Measurements from ENCODE around the gene CHRD.
"Not testable (repeated sequence)": the region's sequence is repeated elsewhere in the genome, so short reads cannot be mapped to it uniquely, and the experiment has no call there.

Gene CHRD

GRCh38 chr3:184338511-184338945, 41.3 kb upstream of the CHRD start:
- H3K27me3 ChIP-seq (ENCODE audit: control insufficient read depth, insufficient read depth, low read length), result no peaks in the 10 kb centered on the region
- peaks cover 4% of the 10 kb centered on the region for H3K4me1 ChIP-seq (ENCODE audit: control insufficient read depth, insufficient read depth, low read length)
- H3K4me3 ChIP-seq (ENCODE audit: low read depth, low read length), result peak overlapping the region; percentile 60
- H3K9ac ChIP-seq (ENCODE audit: low read depth, low read length), result no peak overlapping the region
- no peaks in the 10 kb centered on the region for H3K9me3 ChIP-seq (ENCODE audit: control insufficient read depth, insufficient read depth, low read length)
- peaks cover 19% of the 10 kb centered on the region for H3K36me3 ChIP-seq (ENCODE audit: control insufficient read depth, insufficient read depth, low read length)

GRCh38 chr3:184339001-184339400, 40.9 kb upstream of the CHRD start:
- Histone ChIP-seq H3K9ac (ENCODE audit: low read depth, low read length) (no peak overlapping the region), H3K9me3 (ENCODE audit: control insufficient read depth, insufficient read depth, low read length) (no peaks in the 10 kb centered on the region), H3K27me3 (ENCODE audit: control insufficient read depth, insufficient read depth, low read length) (no peaks in the 10 kb centered on the region), H3K4me3 (ENCODE audit: low read depth, low read length) (peak overlapping the region; percentile 60), H3K4me1 (ENCODE audit: control insufficient read depth, insufficient read depth, low read length) (peaks cover 4% of the 10 kb centered on the region), H3K36me3 (ENCODE audit: control insufficient read depth, insufficient read depth, low read length) (peaks cover 15% of the 10 kb centered on the region)

GRCh38 chr3:184339451-184340135, 40.3 kb upstream of the CHRD start:
- not testable (repeated sequence) for H3K9me3 ChIP-seq (ENCODE audit: control insufficient read depth, insufficient read depth, low read length); H3K4me1 ChIP-seq (ENCODE audit: control insufficient read depth, insufficient read depth, low read length); H3K27me3 ChIP-seq (ENCODE audit: control insufficient read depth, insufficient read depth, low read length); H3K9ac ChIP-seq (ENCODE audit: low read depth, low read length); H3K4me3 ChIP-seq (ENCODE audit: low read depth, low read length)
- peaks cover 12% of the 10 kb centered on the region for H3K36me3 ChIP-seq (ENCODE audit: control insufficient read depth, insufficient read depth, low read length)

- peaks cover 12% of the 10 kb centered on the region for H3K36me3 ChIP-seq (ENCODE audit: control insufficient read depth, insufficient read depth, low read length)
- H3K27me3 ChIP-seq (ENCODE audit: control insufficient read depth, insufficient read depth, low read length), result no peaks in the 10 kb centered on the region
- H3K4me1 ChIP-seq (ENCODE audit: control insufficient read depth, insufficient read depth, low read length), result peaks cover 4% of the 10 kb centered on the region
- no peaks in the 10 kb centered on the region for H3K9me3 ChIP-seq (ENCODE audit: control insufficient read depth, insufficient read depth, low read length)
- no peak overlapping the region for H3K4me3 ChIP-seq (ENCODE audit: low read depth, low read length)
- H3K9ac ChIP-seq (ENCODE audit: low read depth, low read length), result no peak overlapping the region
These were observed 37.9 kb upstream of the CHRD start for GRCh38 chr3:184341925-184342324.

- Histone ChIP-seq H3K4me1 (ENCODE audit: control insufficient read depth, insufficient read depth, low read length) (peaks cover 2% of the 10 kb centered on the region), H3K9ac (ENCODE audit: low read depth, low read length) (no peak overlapping the region), H3K36me3 (ENCODE audit: control insufficient read depth, insufficient read depth, low read length) (peaks cover 12% of the 10 kb centered on the region), H3K4me3 (ENCODE audit: low read depth, low read length) (no peak overlapping the region), H3K9me3 (ENCODE audit: control insufficient read depth, insufficient read depth, low read length) (no peaks in the 10 kb centered on the region), H3K27me3 (ENCODE audit: control insufficient read depth, insufficient read depth, low read length) (no peaks in the 10 kb centered on the region)
These were observed 36.5 kb upstream of the CHRD start for GRCh38 chr3:184343200-184343876.

GRCh38 chr3:184344579-184345316, 35.1 kb upstream of the CHRD start:
- H3K27me3 ChIP-seq (ENCODE audit: control insufficient read depth, insufficient read depth, low read length), result no peaks in the 10 kb centered on the region

GRCh38 chr3:184345317-184346144, 34.3 kb upstream of the CHRD start:
- peaks cover 12% of the 10 kb centered on the region for H3K36me3 ChIP-seq (ENCODE audit: control insufficient read depth, insufficient read depth, low read length)
- H3K9ac ChIP-seq (ENCODE audit: low read depth, low read length), result no peak overlapping the region

More at GRCh38 chr3:184344579-184345316, 35.1 kb upstream of the CHRD start:
- H3K4me1 ChIP-seq (ENCODE audit: control insufficient read depth, insufficient read depth, low read length), result peaks cover 2% of the 10 kb centered on the region
- peaks cover 12% of the 10 kb centered on the region for H3K36me3 ChIP-seq (ENCODE audit: control insufficient read depth, insufficient read depth, low read length)
- no peak overlapping the region for H3K4me3 ChIP-seq (ENCODE audit: low read depth, low read length)
- no peaks in the 10 kb centered on the region for H3K9me3 ChIP-seq (ENCODE audit: control insufficient read depth, insufficient read depth, low read length)
- H3K9ac ChIP-seq (ENCODE audit: low read depth, low read length), result no peak overlapping the region

GRCh38 chr3:184346480-184347190, 33.2 kb upstream of the CHRD start:
- Histone ChIP-seq H3K36me3 (ENCODE audit: control insufficient read depth, insufficient read depth, low read length) (peaks cover 8% of the 10 kb centered on the region), H3K27me3 (ENCODE audit: control insufficient read depth, insufficient read depth, low read length) (no peaks in the 10 kb centered on the region), H3K9me3 (ENCODE audit: control insufficient read depth, insufficient read depth, low read length) (no peaks in the 10 kb centered on the region), H3K4me1 (ENCODE audit: control insufficient read depth, insufficient read depth, low read length) (peaks cover 2% of the 10 kb centered on the region), H3K4me3 (ENCODE audit: low read depth, low read length) (no peak overlapping the region), H3K9ac (ENCODE audit: low read depth, low read length) (no peak overlapping the region)

More at GRCh38 chr3:184345317-184346144, 34.3 kb upstream of the CHRD start:
- no peaks in the 10 kb centered on the region for H3K27me3 ChIP-seq (ENCODE audit: control insufficient read depth, insufficient read depth, low read length)
- H3K9me3 ChIP-seq (ENCODE audit: control insufficient read depth, insufficient read depth, low read length), result no peaks in the 10 kb centered on the region
- H3K4me1 ChIP-seq (ENCODE audit: control insufficient read depth, insufficient read depth, low read length), result peaks cover 2% of the 10 kb centered on the region
- no peak overlapping the region for H3K4me3 ChIP-seq (ENCODE audit: low read depth, low read length)

- Histone ChIP-seq H3K27me3 (ENCODE audit: control insufficient read depth, insufficient read depth, low read length) (no peaks in the 10 kb centered on the region), H3K4me3 (ENCODE audit: low read depth, low read length) (no peak overlapping the region), H3K36me3 (ENCODE audit: control insufficient read depth, insufficient read depth, low read length) (peaks cover 11% of the 10 kb centered on the region), H3K9me3 (ENCODE audit: control insufficient read depth, insufficient read depth, low read length) (no peaks in the 10 kb centered on the region), H3K4me1 (ENCODE audit: control insufficient read depth, insufficient read depth, low read length) (peaks cover 2% of the 10 kb centered on the region), H3K9ac (ENCODE audit: low read depth, low read length) (no peak overlapping the region)
These were observed 32.4 kb upstream of the CHRD start for GRCh38 chr3:184347321-184348056.

GRCh38 chr3:184348057-184348382, 31.8 kb upstream of the CHRD start:
- H3K4me3 ChIP-seq (ENCODE audit: low read depth, low read length), result no peak overlapping the region
- peaks cover 2% of the 10 kb centered on the region for H3K4me1 ChIP-seq (ENCODE audit: control insufficient read depth, insufficient read depth, low read length)
- no peaks in the 10 kb centered on the region for H3K27me3 ChIP-seq (ENCODE audit: control insufficient read depth, insufficient read depth, low read length)
- no peaks in the 10 kb centered on the region for H3K9me3 ChIP-seq (ENCODE audit: control insufficient read depth, insufficient read depth, low read length)
- H3K9ac ChIP-seq (ENCODE audit: low read depth, low read length), result no peak overlapping the region
- H3K36me3 ChIP-seq (ENCODE audit: control insufficient read depth, insufficient read depth, low read length), result peaks cover 11% of the 10 kb centered on the region
